GM06990 (cell line): ENCODE measurements around the gene TCF19.
A peak's percentile ranks its signal among the peaks of the same experiment; 100 is the strongest.
"Not testable (repeated sequence)": the region's sequence is repeated elsewhere in the genome, so short reads cannot be mapped to it uniquely, and the experiment has no call there.

ENCODE experiments used
- DNase-seq: peaks from one replicate; pipeline ENCODE4 v3.0.0-alpha.2; 2011; ENCODE audit not compliant: insufficient read length; ENCODE audit errors: extremely low read depth
- H3K27me3 ChIP-seq: replicated peaks from 2 replicates; pipeline ENCODE4 v1.6.0; 2011; ENCODE audit warnings: low read length; ENCODE audit not compliant: control insufficient read depth, insufficient read depth
- H3K36me3 ChIP-seq: 2 replicates; pipeline ENCODE4 v1.5.1; 2011; ENCODE audit warnings: low read length; ENCODE audit not compliant: control insufficient read depth, insufficient read depth
- H3K4me3 ChIP-seq: replicated peaks from 2 replicates; pipeline ENCODE4 v1.5.1; 2011; ENCODE audit warnings: low read depth, mild to moderate bottlenecking, control low read depth, low read length
- TF ChIP-seq, protein P1 (sequence below): IDR thresholded peaks from 2 replicates; pipeline ENCODE4 v1.5.1; 2011; ENCODE audit warnings: low read length, control low read depth, mild to moderate bottlenecking, inconsistent platforms; ENCODE audit not compliant: insufficient read depth, poor library complexity, severe bottlenecking

The TCF19 gene

GRCh38 chr6:31179042-31179386 lies 20.6 kb downstream of the TCF19 start:
- no peak overlapping the region for H3K4me3 ChIP-seq
- TF ChIP-seq, protein P1, sequence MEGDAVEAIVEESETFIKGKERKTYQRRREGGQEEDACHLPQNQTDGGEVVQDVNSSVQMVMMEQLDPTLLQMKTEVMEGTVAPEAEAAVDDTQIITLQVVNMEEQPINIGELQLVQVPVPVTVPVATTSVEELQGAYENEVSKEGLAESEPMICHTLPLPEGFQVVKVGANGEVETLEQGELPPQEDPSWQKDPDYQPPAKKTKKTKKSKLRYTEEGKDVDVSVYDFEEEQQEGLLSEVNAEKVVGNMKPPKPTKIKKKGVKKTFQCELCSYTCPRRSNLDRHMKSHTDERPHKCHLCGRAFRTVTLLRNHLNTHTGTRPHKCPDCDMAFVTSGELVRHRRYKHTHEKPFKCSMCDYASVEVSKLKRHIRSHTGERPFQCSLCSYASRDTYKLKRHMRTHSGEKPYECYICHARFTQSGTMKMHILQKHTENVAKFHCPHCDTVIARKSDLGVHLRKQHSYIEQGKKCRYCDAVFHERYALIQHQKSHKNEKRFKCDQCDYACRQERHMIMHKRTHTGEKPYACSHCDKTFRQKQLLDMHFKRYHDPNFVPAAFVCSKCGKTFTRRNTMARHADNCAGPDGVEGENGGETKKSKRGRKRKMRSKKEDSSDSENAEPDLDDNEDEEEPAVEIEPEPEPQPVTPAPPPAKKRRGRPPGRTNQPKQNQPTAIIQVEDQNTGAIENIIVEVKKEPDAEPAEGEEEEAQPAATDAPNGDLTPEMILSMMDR: no peak
- H3K27me3 ChIP-seq: no peaks in the 10 kb centered on the region
- no peak for DNase-seq
- no peaks in the 10 kb centered on the region for H3K36me3 ChIP-seq

GRCh38 chr6:31179896-31180295 lies 21.5 kb downstream of the TCF19 start:
- H3K27me3 ChIP-seq: no peaks in the 10 kb centered on the region
- DNase-seq: no peak
- no peaks in the 10 kb centered on the region for H3K36me3 ChIP-seq
- no peak overlapping the region for H3K4me3 ChIP-seq
- TF ChIP-seq, protein P1: no peak

DNA sequence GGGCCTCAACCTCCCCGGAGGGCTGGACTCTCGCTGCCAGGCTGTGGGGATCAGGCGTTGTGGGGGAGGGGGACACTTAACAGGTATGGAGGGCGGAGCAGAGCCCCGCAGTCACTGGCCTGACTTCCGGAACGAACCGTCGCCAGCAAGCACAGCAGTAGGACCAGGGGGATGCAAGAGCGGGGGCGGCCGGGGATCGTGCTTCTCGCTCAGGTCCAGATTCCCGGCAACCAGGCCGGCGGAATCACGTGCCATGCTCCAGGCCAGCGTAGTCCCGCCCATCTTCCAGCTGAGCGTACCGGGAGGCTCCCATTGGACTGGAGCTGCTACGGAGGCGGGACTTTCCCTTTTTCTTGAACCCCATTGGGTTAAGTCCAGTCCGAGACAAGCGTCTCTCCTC lies 22.1 kb downstream of the TCF19 start:
- peak; percentile 86 for DNase-seq
- H3K27me3 ChIP-seq: no peaks in the 10 kb centered on the region
- H3K36me3 ChIP-seq: no peaks in the 10 kb centered on the region
- H3K4me3 ChIP-seq: peak overlapping the region; percentile 3
- TF ChIP-seq, protein P1: no peak

- H3K4me3 ChIP-seq, H3K27me3 ChIP-seq, H3K36me3 ChIP-seq, DNase-seq: not testable (repeated sequence)
Measured at GRCh38 chr6:31183287-31183686, 24.9 kb downstream of the TCF19 start.

DNA sequence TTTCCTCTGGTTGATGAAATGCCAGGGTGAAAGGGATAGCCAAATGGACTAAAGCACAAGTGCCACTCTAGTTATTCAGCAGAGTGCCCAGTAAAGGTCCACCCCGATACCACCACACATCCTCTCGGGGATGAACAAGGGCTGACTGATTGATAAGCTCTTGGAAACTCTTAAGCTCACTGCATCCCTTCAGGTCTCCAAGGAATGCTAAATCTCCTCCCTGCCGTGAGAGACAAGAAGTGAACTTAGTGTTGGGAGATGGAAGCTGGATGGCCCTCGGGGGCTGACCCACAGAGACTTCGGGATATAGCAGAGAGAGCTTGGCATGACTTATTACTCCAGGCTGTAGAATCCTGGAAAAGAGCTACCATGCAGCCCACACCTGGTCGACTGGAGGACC lies 25.5 kb downstream of the TCF19 start:
- DNase-seq, H3K27me3 ChIP-seq, H3K4me3 ChIP-seq, H3K36me3 ChIP-seq: not testable (repeated sequence)

GRCh38 chr6:31185695-31186051 lies 27.3 kb downstream of the TCF19 start:
- H3K27me3 ChIP-seq, H3K4me3 ChIP-seq, DNase-seq, H3K36me3 ChIP-seq: not testable (repeated sequence)

DNA sequence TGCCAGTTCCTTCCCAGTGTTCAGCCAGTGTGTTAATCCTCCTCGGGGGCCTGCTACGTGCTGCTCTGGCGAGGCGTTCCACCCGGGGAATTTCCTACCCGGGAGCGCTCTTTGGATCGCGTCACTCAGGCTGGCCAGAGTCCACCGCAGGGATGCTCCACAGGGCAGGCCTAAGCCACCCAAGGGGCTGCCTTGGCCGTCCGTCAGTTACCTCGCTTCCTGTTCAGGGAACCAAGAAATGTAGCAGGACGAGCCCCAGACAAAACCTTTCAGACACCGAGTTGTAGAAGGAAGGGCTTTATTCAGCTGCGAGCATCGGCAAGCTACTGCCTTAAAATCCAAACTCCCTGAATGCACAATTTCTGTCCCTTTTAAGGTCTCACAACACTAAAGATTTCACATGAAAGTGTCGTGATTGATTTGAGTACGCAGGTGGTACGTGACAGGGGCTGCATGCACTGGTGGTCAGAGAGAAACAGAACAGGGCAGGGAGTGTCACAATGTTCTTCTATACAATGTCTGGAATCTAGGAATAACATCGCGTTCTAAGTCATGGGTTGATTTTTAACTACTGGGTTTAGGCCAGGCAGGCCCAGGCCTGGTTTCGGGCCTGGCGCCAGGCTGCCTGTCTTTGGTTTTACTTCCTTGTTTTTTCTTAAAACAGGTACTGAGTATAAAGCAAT lies 27.8 kb downstream of the TCF19 start:
- Histone ChIP-seq H3K36me3 (no peaks in the 10 kb centered on the region), H3K4me3 (no peak overlapping the region), H3K27me3 (no peaks in the 10 kb centered on the region)
- no peak for DNase-seq
- TF ChIP-seq, protein P1: no peak
